Measurements from ENCODE around the gene ZBTB20.

DNA sequence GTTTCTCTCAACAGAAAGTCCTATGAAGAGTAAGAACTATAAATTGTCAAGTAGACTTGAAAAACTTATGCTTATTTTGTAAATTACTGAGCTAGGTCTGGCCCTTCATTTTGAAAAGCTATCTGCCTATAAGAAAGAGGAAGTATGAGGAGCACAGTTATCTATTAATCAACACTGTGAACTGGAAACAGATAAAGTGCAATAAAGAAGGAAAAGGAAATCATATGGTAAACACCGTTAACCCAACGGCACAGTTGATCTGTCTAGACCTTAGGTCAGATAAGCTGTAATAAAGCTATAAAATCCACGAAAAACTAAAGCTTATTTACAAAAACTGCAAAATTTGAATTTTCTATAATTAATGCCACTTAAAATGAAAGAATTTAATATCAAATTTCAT, 242.5 kb downstream of the ZBTB20 start:
- TF ChIP-seq CTCF (IDR thresholded peaks at IDR 0.05; ENCODE audit: low read depth, low read length) (no peak), EZH2phosphoT487 (IDR thresholded peaks at IDR 0.05; ENCODE audit: low read depth) (no peak)

Measured in OCI-LY3 (cell line).